ENCODE results near the gene FBXW7.

- TF ChIP-seq CTCF (IDR thresholded peaks at IDR 0.05) (no peak), POLR2AphosphoS5 (IDR thresholded peaks at IDR 0.05) (no peak)
Observed at GRCh38 chr4:152422817-152423320, 113.0 kb downstream of the FBXW7 start.

Data from breast epithelium (tissue), 3 donors.